ENCODE results near the gene DIAPH2. TPM values are rescaled to one million over a fixed set of nuclear protein-coding genes. Genes with fewer than 3 reads are reported as not detected.

Gene DIAPH2
- total and polyA plus RNA-seq, 2 of the 13 experiments (the other 11 are each of a cell fraction or from before 2014, with no cell fraction given), result 2.1 to 8.5 TPM

DNA sequence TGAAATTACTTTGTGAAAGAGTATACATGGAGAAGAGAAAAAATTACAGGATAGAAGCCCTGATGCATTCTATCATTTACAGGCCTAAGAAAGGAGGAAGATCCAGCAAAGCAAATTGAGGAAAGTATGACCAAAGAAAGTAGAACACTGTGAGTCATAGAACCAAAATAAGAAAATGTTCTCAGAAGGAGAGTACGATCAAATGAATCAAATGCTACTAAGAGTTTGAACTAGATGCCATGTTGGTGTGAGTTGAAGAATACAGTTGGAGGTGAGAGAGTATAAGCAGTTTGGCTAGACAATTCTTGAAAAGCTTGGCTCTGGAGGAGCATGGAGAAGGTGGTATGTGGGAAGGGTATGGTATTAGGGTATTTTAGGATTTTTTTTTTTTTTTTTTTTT, 360.8 kb downstream of the DIAPH2 start (continued):
- TF ChIP-seq, protein P1, sequence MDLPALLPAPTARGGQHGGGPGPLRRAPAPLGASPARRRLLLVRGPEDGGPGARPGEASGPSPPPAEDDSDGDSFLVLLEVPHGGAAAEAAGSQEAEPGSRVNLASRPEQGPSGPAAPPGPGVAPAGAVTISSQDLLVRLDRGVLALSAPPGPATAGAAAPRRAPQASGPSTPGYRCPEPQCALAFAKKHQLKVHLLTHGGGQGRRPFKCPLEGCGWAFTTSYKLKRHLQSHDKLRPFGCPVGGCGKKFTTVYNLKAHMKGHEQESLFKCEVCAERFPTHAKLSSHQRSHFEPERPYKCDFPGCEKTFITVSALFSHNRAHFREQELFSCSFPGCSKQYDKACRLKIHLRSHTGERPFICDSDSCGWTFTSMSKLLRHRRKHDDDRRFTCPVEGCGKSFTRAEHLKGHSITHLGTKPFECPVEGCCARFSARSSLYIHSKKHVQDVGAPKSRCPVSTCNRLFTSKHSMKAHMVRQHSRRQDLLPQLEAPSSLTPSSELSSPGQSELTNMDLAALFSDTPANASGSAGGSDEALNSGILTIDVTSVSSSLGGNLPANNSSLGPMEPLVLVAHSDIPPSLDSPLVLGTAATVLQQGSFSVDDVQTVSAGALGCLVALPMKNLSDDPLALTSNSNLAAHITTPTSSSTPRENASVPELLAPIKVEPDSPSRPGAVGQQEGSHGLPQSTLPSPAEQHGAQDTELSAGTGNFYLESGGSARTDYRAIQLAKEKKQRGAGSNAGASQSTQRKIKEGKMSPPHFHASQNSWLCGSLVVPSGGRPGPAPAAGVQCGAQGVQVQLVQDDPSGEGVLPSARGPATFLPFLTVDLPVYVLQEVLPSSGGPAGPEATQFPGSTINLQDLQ (CRISPR knock-in tag; IDR thresholded peaks at IDR 0.05), result no peak
- TF ChIP-seq MIER2 (CRISPR knock-in tag; IDR thresholded peaks at IDR 0.05), result no peak
- TF ChIP-seq SNAI1 (CRISPR knock-in tag; IDR thresholded peaks at IDR 0.05; ENCODE audit: borderline replicate concordance), result no peak
- TF ChIP-seq SMC3 (IDR thresholded peaks at IDR 0.05; ENCODE audit: low read length), result no peak
- TF ChIP-seq, protein P2, sequence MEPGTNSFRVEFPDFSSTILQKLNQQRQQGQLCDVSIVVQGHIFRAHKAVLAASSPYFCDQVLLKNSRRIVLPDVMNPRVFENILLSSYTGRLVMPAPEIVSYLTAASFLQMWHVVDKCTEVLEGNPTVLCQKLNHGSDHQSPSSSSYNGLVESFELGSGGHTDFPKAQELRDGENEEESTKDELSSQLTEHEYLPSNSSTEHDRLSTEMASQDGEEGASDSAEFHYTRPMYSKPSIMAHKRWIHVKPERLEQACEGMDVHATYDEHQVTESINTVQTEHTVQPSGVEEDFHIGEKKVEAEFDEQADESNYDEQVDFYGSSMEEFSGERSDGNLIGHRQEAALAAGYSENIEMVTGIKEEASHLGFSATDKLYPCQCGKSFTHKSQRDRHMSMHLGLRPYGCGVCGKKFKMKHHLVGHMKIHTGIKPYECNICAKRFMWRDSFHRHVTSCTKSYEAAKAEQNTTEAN (CRISPR knock-in tag; conservative IDR thresholded peaks at IDR 0.05), result no peak

DNA sequence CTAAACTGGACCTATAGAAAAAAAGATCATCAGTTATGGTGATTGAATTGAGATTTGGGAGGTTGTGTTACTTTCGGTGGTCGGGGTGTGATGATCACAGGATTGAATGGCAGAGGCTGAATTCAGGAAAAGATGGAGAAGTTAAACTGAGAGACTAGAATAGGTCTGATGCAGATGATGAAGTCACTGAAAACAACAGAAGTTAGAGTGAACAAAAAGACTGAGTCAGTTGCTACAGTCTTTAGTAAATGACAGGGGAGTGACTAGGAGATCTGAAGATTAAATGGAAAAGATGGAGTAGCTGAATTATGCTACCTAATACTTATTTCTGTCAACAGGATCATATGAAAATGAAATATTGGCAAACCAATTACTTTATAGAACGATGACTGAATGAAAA, 362.2 kb downstream of the DIAPH2 start:
- in situ Hi-C loops (cut with HindIII; ENCODE audit: extremely low pct_ligation_motif_present, low pct_unique_long_range_greater_than_20kb), result no loop called here
- FAIRE-seq (no peak), ATAC-seq (no peak), DNase-seq (ENCODE audit: low spot score) (no peak)
- no peak overlapping the region for H3K9ac ChIP-seq (ENCODE audit: insufficient read depth, low read depth, low read length)
- no peak overlapping the region for H3K27ac ChIP-seq (ENCODE audit: extremely low read length, insufficient read depth, low read length)
- no peaks in the 10 kb centered on the region for H3K9me3 ChIP-seq (ENCODE audit: low read length)
- BruUV-seq (replicated peaks), result no TSS peak
- CTCF ChIA-PET (ENCODE audit: low intra/inter-chr PET ratio, low total read pairs), result no interaction called here
- intact Hi-C loops (cut with micrococcal nuclease; ENCODE audit: unreplicated experiment), result no loop called here
- WGBS (ENCODE audit: low lambda C conversion rate), result 93% methylated on average over 3 of the region's 3 CpGs
- H3K27me3 ChIP-seq (ENCODE audit: control insufficient read depth in 1 of 2, insufficient read depth in 2 of 2, low read length in 2 of 2), result no peaks in the 10 kb centered on the region
- TF ChIP-seq ZBTB7A (CRISPR knock-in tag; IDR thresholded peaks at IDR 0.05), result no peak
- TF ChIP-seq KDM3A (CRISPR knock-in tag; IDR thresholded peaks at IDR 0.05; ENCODE audit: low read depth), result no peak
- H3K79me2 ChIP-seq (ENCODE audit: insufficient read depth, low read length), result no peaks in the 10 kb centered on the region
- H3K4me2 ChIP-seq (ENCODE audit: low read depth, low read length), result no peak overlapping the region
- no peaks in the 10 kb centered on the region for H3K4me1 ChIP-seq (ENCODE audit: insufficient read depth, low read length)
- H3K36me3 ChIP-seq (replicated peaks in 1 of 2; ENCODE audit: control insufficient read depth in 1 of 2, insufficient read depth in 2 of 2, low read length in 2 of 2), result no peaks in the 10 kb centered on the region
- H3K4me3 ChIP-seq (replicated peaks in 1 of 3; ENCODE audit: insufficient read depth in 1 of 3, low read depth in 2 of 3, low read length in 3 of 3), result no peak overlapping the region
- POLR2A ChIA-PET, result no interaction called here
- H4K20me1 ChIP-seq (ENCODE audit: insufficient read depth, low read length), result no peaks in the 10 kb centered on the region
- no peak overlapping the region for H2AFZ ChIP-seq (ENCODE audit: low read length)

Data from HepG2 (cell line).